ENCODE data around the gene CLDN6. TPM values are rescaled to one million over a fixed set of nuclear protein-coding genes. Genes with fewer than 3 reads are reported as not detected.

The CLDN6 gene
- total and polyA plus RNA-seq, 7 experiments from 2014 or later = not detected

- H3K4me1 ChIP-seq (ENCODE audit: control insufficient read depth in 2 of 2, insufficient read depth in 2 of 2, low read length in 2 of 2) = peaks cover 37 to 41% of the 10 kb centered on the region in 2 donors
- no peaks in the 10 kb centered on the region for H3K9me3 ChIP-seq (ENCODE audit: control insufficient read depth in 2 of 3, low read length in 3 of 3)
- ATAC-seq = no peak
- intact Hi-C loops (cut with micrococcal nuclease) = loop anchor here in 1 of 2 donors (10.0 kb wide), 2 partner anchors 238 to 492 kb away; partner anchors contain the start of genes CEMP1 and PDPK1
- ChIA-PET POLR2A (interaction anchor here (1.5 to 2.3 kb wide), 4 partner anchors 19 to 106 kb away, joined by 3 to 17 read pairs (median 7); no protein-coding TSS in a partner anchor), CTCF (interaction anchor here (0.7 to 9.2 kb wide), 11 partner anchors 12 to 367 kb away, joined by 3 to 98 read pairs (median 6); partner anchors contain the start of gene IL32)
- peaks cover 0 to 20% (median 0%) of the 10 kb centered on the region in 3 experiments for H3K36me3 ChIP-seq (ENCODE audit: control insufficient read depth in 2 of 3, insufficient read depth in 3 of 3, low read length in 3 of 3)
- Mint-ChIP-seq H3K27me3 (peaks cover 10 to 25% (median 13%) of the 10 kb centered on the region in 5 donors), H3K36me3 (peaks cover 0 to 14% (median 3%) of the 10 kb centered on the region in 5 donors), H3K27ac (no peak overlapping the region), H3K9me3 (no peaks in the 10 kb centered on the region), H3K4me3 (no peak overlapping the region), H3K4me1 (peaks cover 27 to 54% (median 46%) of the 10 kb centered on the region in 7 donors)
- no peak for DNase-seq
- H3K27ac ChIP-seq (ENCODE audit: low read depth, low read length) = no peak overlapping the region
- no peak overlapping the region for H3K4me3 ChIP-seq (ENCODE audit: low read length)
- H3K27me3 ChIP-seq (ENCODE audit: control insufficient read depth in 2 of 2, insufficient read depth in 2 of 2, low read length in 2 of 2) = peaks cover 0 to 5% of the 10 kb centered on the region in 2 donors
Measured at GRCh38 chr16:3026609-3027488, 8.9 kb upstream of the CLDN6 start.

- intact Hi-C loops (cut with micrococcal nuclease) = loop anchor here in 1 of 2 donors (10.0 kb wide), 2 partner anchors 239 to 491 kb away; partner anchors contain the start of genes CEMP1 and PDPK1
- no peaks in the 10 kb centered on the region for H3K9me3 ChIP-seq (ENCODE audit: control insufficient read depth in 2 of 3, low read length in 3 of 3)
- H3K36me3 ChIP-seq (ENCODE audit: control insufficient read depth in 2 of 3, insufficient read depth in 3 of 3, low read length in 3 of 3) = peaks cover 0 to 20% (median 0%) of the 10 kb centered on the region in 3 experiments
- H3K4me1 Mint-ChIP-seq = peaks cover 27 to 62% (median 50%) of the 10 kb centered on the region in 7 donors
- H3K27me3 ChIP-seq (ENCODE audit: control insufficient read depth in 2 of 2, insufficient read depth in 2 of 2, low read length in 2 of 2) = peaks cover 0 to 5% of the 10 kb centered on the region in 2 donors
- H3K27me3 Mint-ChIP-seq = peaks cover 10 to 22% (median 11%) of the 10 kb centered on the region in 5 donors
- DNase-seq = no peak
- CTCF ChIA-PET = interaction anchor here (0.7 to 9.2 kb wide), 2 partner anchors 22 to 103 kb away, joined by 4 to 98 read pairs; no protein-coding TSS in a partner anchor
- H3K4me1 ChIP-seq (ENCODE audit: control insufficient read depth in 2 of 2, insufficient read depth in 2 of 2, low read length in 2 of 2) = peaks cover 46 to 47% of the 10 kb centered on the region in 2 donors
- H3K36me3 Mint-ChIP-seq = peaks cover 0 to 14% (median 3%) of the 10 kb centered on the region in 5 donors
- H3K9me3 Mint-ChIP-seq = no peaks in the 10 kb centered on the region
- no peak overlapping the region for H3K4me3 Mint-ChIP-seq
- H3K27ac ChIP-seq (ENCODE audit: low read depth, low read length) = no peak overlapping the region
- H3K4me3 ChIP-seq (ENCODE audit: low read length) = no peak overlapping the region
- ATAC-seq = no peak
- no peak overlapping the region for H3K27ac Mint-ChIP-seq
- POLR2A ChIA-PET = interaction anchor here (1.0 kb wide), 1 partner anchor 16 kb away, joined by 3 read pairs; no protein-coding TSS in a partner anchor
Measured at GRCh38 chr16:3026003-3026378, 8.0 kb upstream of the CLDN6 start.

- DNase-seq = no peak
- H3K27me3 Mint-ChIP-seq = peaks cover 6 to 17% (median 11%) of the 10 kb centered on the region in 5 donors
- intact Hi-C loops (cut with micrococcal nuclease) = loop anchor here in 1 of 2 donors (10.0 kb wide), 2 partner anchors 239 to 491 kb away; partner anchors contain the start of genes CEMP1 and PDPK1
- peaks cover 0 to 14% (median 3%) of the 10 kb centered on the region in 5 donors for H3K36me3 Mint-ChIP-seq
- Histone ChIP-seq H3K4me3 (ENCODE audit: low read length) (no peak overlapping the region), H3K27me3 (ENCODE audit: control insufficient read depth in 2 of 2, insufficient read depth in 2 of 2, low read length in 2 of 2) (peaks cover 0 to 5% of the 10 kb centered on the region in 2 donors), H3K9me3 (ENCODE audit: control insufficient read depth in 2 of 3, low read length in 3 of 3) (no peaks in the 10 kb centered on the region), H3K36me3 (ENCODE audit: control insufficient read depth in 2 of 3, insufficient read depth in 3 of 3, low read length in 3 of 3) (peaks cover 0 to 20% (median 0%) of the 10 kb centered on the region in 3 experiments), H3K4me1 (ENCODE audit: control insufficient read depth in 2 of 2, insufficient read depth in 2 of 2, low read length in 2 of 2) (peaks cover 51% of the 10 kb centered on the region in 2 donors), H3K27ac (ENCODE audit: low read depth, low read length) (no peak overlapping the region)
- peaks cover 27 to 64% (median 53%) of the 10 kb centered on the region in 7 donors for H3K4me1 Mint-ChIP-seq
- ChIA-PET CTCF (interaction anchor here (0.7 to 9.2 kb wide), 3 partner anchors 22 to 103 kb away, joined by 4 to 98 read pairs (median 4); no protein-coding TSS in a partner anchor), POLR2A (interaction anchor here (1.0 kb wide), 1 partner anchor 15 kb away, joined by 3 read pairs; no protein-coding TSS in a partner anchor)
- H3K27ac Mint-ChIP-seq = no peak overlapping the region
- H3K9me3 Mint-ChIP-seq = no peaks in the 10 kb centered on the region
- peak overlapping the region in 3 of 10 donors; percentile 9 to 53 (median 25) for H3K4me3 Mint-ChIP-seq
- ATAC-seq = no peak
Measured at GRCh38 chr16:3025032-3026002, 7.3 kb upstream of the CLDN6 start.

- H3K4me3 Mint-ChIP-seq = peak within 1 kb of the TSS; percentile 78 to 98 (median 92)
- intact Hi-C loops (cut with micrococcal nuclease) = loop anchor here (1.0 to 10.0 kb wide), 12 partner anchors 20 to 1228 kb away; partner anchors contain the start of genes PAQR4 (in 2 of the 2), CEMP1 (in 1 of the 2), CLUAP1 (in 1 of the 2) and ELOB (in 1 of the 2)
- POLR2A ChIA-PET = interaction anchor here (0.6 to 2.9 kb wide), 13 partner anchors 10 to 111 kb away, joined by 3 to 11 read pairs (median 4); partner anchors contain the start of genes CLDN9 and ZNF213
Measured at GRCh38 chr16:3023669-3024478, 5.9 kb upstream of the CLDN6 start, which contains the start of the genes HCFC1R1 and THOC6. TSS of gene HCFC1R1 (minus strand) at chr16:3023942. CDS start at chr16:3023941, 1 bp downstream. TSS of gene THOC6 (plus strand) at chr16:3024035. CDS start at chr16:3024327, 292 bp downstream.

GRCh38 chr16:3023415-3023668 lies 5.4 kb upstream of the CLDN6 start:
- Mint-ChIP-seq H3K9me3 (no peaks in the 10 kb centered on the region), H3K27ac (peak overlapping the region; percentile 84 to 99 (median 94)), H3K4me1 (peaks cover 12 to 62% (median 47%) of the 10 kb centered on the region in 7 donors), H3K4me3 (peak overlapping the region; percentile 78 to 98 (median 92)), H3K36me3 (peaks cover 0 to 14% (median 3%) of the 10 kb centered on the region in 5 donors), H3K27me3 (peaks cover 0 to 7% (median 0%) of the 10 kb centered on the region in 5 donors)
- H3K27me3 ChIP-seq (ENCODE audit: control insufficient read depth in 2 of 2, insufficient read depth in 2 of 2, low read length in 2 of 2) = no peaks in the 10 kb centered on the region
- H3K27ac ChIP-seq (ENCODE audit: low read depth, low read length) = peak overlapping the region; percentile 98
- peak in 1 of 9 donors; percentile 22 for DNase-seq
- CTCF ChIA-PET = interaction anchor here (1.0 to 3.3 kb wide), 3 partner anchors 8 to 112 kb away, joined by 3 to 11 read pairs (median 5); partner anchors contain the start of gene ZNF213
- no peak for ATAC-seq
- no peaks in the 10 kb centered on the region for H3K9me3 ChIP-seq (ENCODE audit: control insufficient read depth in 2 of 3, low read length in 3 of 3)
- POLR2A ChIA-PET = interaction anchor here (0.6 to 2.9 kb wide), 8 partner anchors 9 to 112 kb away, joined by 3 to 11 read pairs (median 4); partner anchors contain the start of genes CLDN9 and ZNF213
- H3K36me3 ChIP-seq (ENCODE audit: control insufficient read depth in 2 of 3, insufficient read depth in 3 of 3, low read length in 3 of 3) = peaks cover 0 to 20% (median 0%) of the 10 kb centered on the region in 3 experiments
- intact Hi-C loops (cut with micrococcal nuclease) = loop anchor here (2.0 to 10.0 kb wide), 7 partner anchors 111 to 1229 kb away; partner anchors contain the start of genes CEMP1 (in 1 of the 2), CLUAP1 (in 1 of the 2), FLYWCH1 (in 1 of the 2) and FLYWCH2 (in 1 of the 2)
- peak overlapping the region; percentile 87 for H3K4me3 ChIP-seq (ENCODE audit: low read length)
- peaks cover 36 to 45% of the 10 kb centered on the region in 2 donors for H3K4me1 ChIP-seq (ENCODE audit: control insufficient read depth in 2 of 2, insufficient read depth in 2 of 2, low read length in 2 of 2)

More at GRCh38 chr16:3023669-3024478, 5.9 kb upstream of the CLDN6 start, which contains the start of the genes HCFC1R1 and THOC6:
- Histone ChIP-seq H3K36me3 (ENCODE audit: control insufficient read depth in 2 of 3, insufficient read depth in 3 of 3, low read length in 3 of 3) (peaks cover 0 to 20% (median 0%) of the 10 kb centered on the region in 3 experiments), H3K27ac (ENCODE audit: low read depth, low read length) (peak within 1 kb of the TSS; percentile 98), H3K4me3 (ENCODE audit: low read length) (peak within 1 kb of the TSS; percentile 87), H3K9me3 (ENCODE audit: control insufficient read depth in 2 of 3, low read length in 3 of 3) (no peaks in the 10 kb centered on the region), H3K27me3 (ENCODE audit: control insufficient read depth in 2 of 2, insufficient read depth in 2 of 2, low read length in 2 of 2) (peaks cover 0 to under 1% of the 10 kb centered on the region in 2 donors), H3K4me1 (ENCODE audit: control insufficient read depth in 2 of 2, insufficient read depth in 2 of 2, low read length in 2 of 2) (peaks cover 42 to 50% of the 10 kb centered on the region in 2 donors)
- ATAC-seq (peak; percentile 89), DNase-seq (peak; percentile 86 to 96 (median 96))
- Mint-ChIP-seq H3K27ac (peak within 1 kb of the TSS; percentile 85 to 99 (median 96)), H3K36me3 (peaks cover 0 to 14% (median 3%) of the 10 kb centered on the region in 5 donors), H3K4me1 (peaks cover 15 to 62% (median 50%) of the 10 kb centered on the region in 7 donors), H3K9me3 (no peaks in the 10 kb centered on the region), H3K27me3 (peaks cover 0 to 5% (median 2%) of the 10 kb centered on the region in 5 donors)
- CTCF ChIA-PET = interaction anchor here (1.8 to 3.3 kb wide), 2 partner anchors 20 to 111 kb away, joined by 5 to 11 read pairs; partner anchors contain the start of gene ZNF213
